Measurements from ENCODE around the gene LMF1.

DNA sequence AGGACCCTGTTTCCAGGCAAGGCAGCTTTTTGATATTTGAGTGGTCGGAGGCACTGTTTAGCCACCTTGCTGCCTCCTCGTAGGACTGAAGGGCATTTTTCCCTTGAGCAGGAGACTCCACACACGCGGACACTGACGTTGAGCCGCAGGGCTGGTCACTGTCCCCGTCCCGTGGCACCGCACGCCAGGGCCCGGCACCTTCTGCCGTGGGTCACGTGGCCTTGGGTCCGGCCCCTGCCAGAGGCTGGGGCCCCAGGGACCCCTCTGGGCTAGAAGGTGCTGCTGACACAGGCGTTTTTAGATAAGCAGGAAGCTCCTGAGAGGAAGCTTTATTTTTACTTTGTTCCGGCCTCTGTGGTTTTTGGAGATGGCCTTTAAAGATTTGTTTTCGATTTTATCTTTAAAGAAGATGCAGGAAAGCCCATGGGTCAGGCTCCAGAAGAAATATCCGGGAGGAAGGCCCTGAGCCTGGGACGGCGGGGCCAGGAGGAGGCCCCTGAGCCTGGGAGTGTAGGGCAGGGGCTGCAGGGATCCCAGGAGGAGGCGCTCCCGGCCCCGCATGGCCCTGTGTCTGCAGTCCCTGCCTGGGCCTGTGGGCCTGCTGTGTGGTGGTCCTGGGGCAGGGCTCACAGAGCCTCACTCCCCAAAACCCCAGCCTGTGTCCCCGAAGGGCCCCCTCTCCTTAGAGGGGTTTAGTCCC lies 139.8 kb downstream of the LMF1 start:
- no peak for TF ChIP-seq CTCF (IDR thresholded peaks at IDR 0.05; ENCODE audit: control extremely low read depth in 1 of 3, insufficient read depth in 1 of 3, low read depth in 1 of 3, low read length in 3 of 3)
- TF ChIP-seq SRF (IDR thresholded peaks at IDR 0.05; ENCODE audit: low read depth, low read length) = no peak
- TF ChIP-seq FOSL1 (IDR thresholded peaks at IDR 0.05; ENCODE audit: insufficient read depth, low read depth, low read length) = no peak
- no peak for TF ChIP-seq CBX8 (IDR thresholded peaks at IDR 0.05; ENCODE audit: borderline replicate concordance, low read depth, low read length)
- TF ChIP-seq, protein P1, sequence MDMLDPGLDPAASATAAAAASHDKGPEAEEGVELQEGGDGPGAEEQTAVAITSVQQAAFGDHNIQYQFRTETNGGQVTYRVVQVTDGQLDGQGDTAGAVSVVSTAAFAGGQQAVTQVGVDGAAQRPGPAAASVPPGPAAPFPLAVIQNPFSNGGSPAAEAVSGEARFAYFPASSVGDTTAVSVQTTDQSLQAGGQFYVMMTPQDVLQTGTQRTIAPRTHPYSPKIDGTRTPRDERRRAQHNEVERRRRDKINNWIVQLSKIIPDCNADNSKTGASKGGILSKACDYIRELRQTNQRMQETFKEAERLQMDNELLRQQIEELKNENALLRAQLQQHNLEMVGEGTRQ (IDR thresholded peaks at IDR 0.05; ENCODE audit: low read length) = no peak

Measured in H1 (cell line).